OCI-LY7 (cell line): ENCODE data around the gene TMOD3. TPM values are rescaled to one million over a fixed set of nuclear protein-coding genes. Genes with fewer than 3 reads are reported as not detected.

Experiments used
- BruUV-seq: library from RNA; stranded (reverse); fragments of 400-500 nt; replicated peaks from 2 replicates; lab custom pipeline; 2021; lab: Mats Ljungman, UMichigan
- CTCF ChIA-PET: fragments of 300-600 bp; sonication (Branson Sonifier 250); formaldehyde crosslinking; loops from one replicate; lab custom pipeline; 2022; ENCODE audit warnings: antibody characterized with exemption; ENCODE audit not compliant: unreplicated experiment; lab: Charles Lee
- POLR2A ChIA-PET: fragments of 300-600 bp; sonication (Branson Sonifier 250); formaldehyde crosslinking; loops from one replicate; lab custom pipeline; 2022; ENCODE audit warnings: antibody characterized with exemption; lab: Charles Lee
- DNase-seq: peaks from one replicate; pipeline ENCODE4 v3.0.0-alpha.2; 2015; ENCODE audit warnings: low spot score
- H2AFZ ChIP-seq: fragments of 200-600 bp; sonication (generic), shearing (Covaris generic); 2 replicates; pipeline ENCODE4 v1.6.1; 2014; ENCODE audit warnings: mild to moderate bottlenecking, antibody characterized with exemption, low read length, moderate library complexity
- H3K27ac ChIP-seq: fragments of 200-600 bp; sonication (generic); 2 replicates; pipeline ENCODE4 v1.5.1; 2014; ENCODE audit warnings: mixed run types, low read depth, mild to moderate bottlenecking, moderate library complexity, low read length, inconsistent platforms; ENCODE audit not compliant: poor library complexity, severe bottlenecking
- H3K36me3 ChIP-seq: fragments of 200-600 bp; sonication (generic); 2 replicates; pipeline ENCODE4 v1.6.1; 2014; ENCODE audit warnings: mild to moderate bottlenecking, antibody characterized with exemption, low read length, moderate library complexity, mixed read lengths; ENCODE audit not compliant: insufficient read depth
- H3K4me1 ChIP-seq: fragments of 200-600 bp; sonication (generic); 2 replicates; pipeline ENCODE4 v1.5.1; 2014; ENCODE audit warnings: mild to moderate bottlenecking, low read length; ENCODE audit not compliant: insufficient read depth, poor library complexity, severe bottlenecking
- H3K4me2 ChIP-seq: fragments of 200-600 bp; sonication (generic); 2 replicates; pipeline ENCODE4 v1.6.1; 2014; ENCODE audit warnings: mild to moderate bottlenecking, low read length
- H3K4me3 ChIP-seq: fragments of 200-600 bp; sonication (generic); 2 replicates; pipeline ENCODE4 v1.5.1; 2014; ENCODE audit warnings: mild to moderate bottlenecking, low read depth, low read length; ENCODE audit not compliant: poor library complexity, severe bottlenecking
- H3K79me2 ChIP-seq: fragments of 200-600 bp; sonication (generic); 2 replicates; pipeline ENCODE4 v1.6.1; 2016; ENCODE audit warnings: low read depth, mild to moderate bottlenecking, low read length, moderate library complexity, mixed read lengths; ENCODE audit not compliant: insufficient read depth
- H3K9me2 ChIP-seq: fragments of 200-600 bp; sonication (generic); 2 replicates; pipeline ENCODE4 v1.6.1; 2016; ENCODE audit warnings: mild to moderate bottlenecking, low read length, mixed read lengths; ENCODE audit not compliant: insufficient read depth
- H3K9me3 ChIP-seq: fragments of 200-600 bp; sonication (generic); 2 replicates; pipeline ENCODE4 v1.6.1; 2014; ENCODE audit warnings: mild to moderate bottlenecking, mixed run types, low read length, mixed read lengths
- H4K20me1 ChIP-seq: fragments of 200-600 bp; sonication (generic); 2 replicates; pipeline ENCODE4 v1.6.1; 2014; ENCODE audit warnings: mild to moderate bottlenecking, antibody characterized with exemption, low read length, moderate library complexity, mixed read lengths; ENCODE audit not compliant: insufficient read depth
- CTCF ChIP-seq: fragments of 200-600 bp; sonication (generic); conservative IDR thresholded peaks from 2 replicates; pipeline ENCODE4 v1.5.1; 2014; ENCODE audit warnings: mild to moderate bottlenecking, antibody characterized with exemption, low read length, moderate library complexity, mixed read lengths
- EZH2phosphoT487 ChIP-seq: fragments of 200-600 bp; sonication (generic); IDR thresholded peaks from 2 replicates; pipeline ENCODE4 v1.6.1; 2018; ENCODE audit warnings: low read depth, borderline replicate concordance, mild to moderate bottlenecking, mixed run types, antibody characterized with exemption, low read length, moderate library complexity, mixed read lengths
- intact Hi-C: fragments of 100-400 bp; cut with micrococcal nuclease; formaldehyde crosslinking; loops from one replicate; pipeline ENCODE4 v1.10.0; 2022; ENCODE audit not compliant: unreplicated experiment
- total RNA-seq, 2 experiments: library from RNA; depleted of rRNA in 1 of 2; stranded (reverse); fragments of >200 nt in 1 of 2; shearing (Covaris generic) in 1 of 2; gene quantifications; 2 replicates each; pipeline ENCODE4 v1.2.3, GENCODE V29; 2014 to 2022

The TMOD3 gene
- total RNA-seq, 2 experiments from 2014 or later, result 17.4 to 30.5 TPM

- Histone ChIP-seq H3K79me2 (peaks cover 37% of the 10 kb centered on the region), H3K27ac (no peak overlapping the region), H3K4me1 (peaks cover 17% of the 10 kb centered on the region), H3K36me3 (no peaks in the 10 kb centered on the region), H2AFZ (peak overlapping the region; percentile 42; the same call in 1 of the 2 replicates), H3K4me2 (peak overlapping the region; percentile 77; the same call in 1 of the 2 replicates), H3K9me3 (no peaks in the 10 kb centered on the region), H3K4me3 (peak overlapping the region; percentile 74), H3K9me2 (no peaks in the 10 kb centered on the region), H4K20me1 (peaks cover 16% of the 10 kb centered on the region; the same call in 1 of the 2 replicates)
- intact Hi-C loops, result no loop called here
- BruUV-seq, result no TSS peak
- no peak for DNase-seq
- TF ChIP-seq CTCF (no peak), EZH2phosphoT487 (no peak)
- ChIA-PET CTCF (no interaction called here), POLR2A (interaction anchor here (0.6 kb wide), 1 partner anchor 143 kb away, joined by 4 read pairs; the partner anchor contains the start of gene LEO1)
Observed at GRCh38 chr15:51828621-51829375, 655 bp upstream of the TMOD3 start.

GRCh38 chr15:51830276-51830806, 888 bp downstream of the TMOD3 start:
- no peaks in the 10 kb centered on the region for H3K36me3 ChIP-seq
- H3K4me3 ChIP-seq, result peak overlapping the region; percentile 74
- TF ChIP-seq EZH2phosphoT487 (no peak), CTCF (no peak)
- DNase-seq, result peak; percentile 48
- no TSS peak for BruUV-seq
- no peaks in the 10 kb centered on the region for H3K9me3 ChIP-seq
- peaks cover 27% of the 10 kb centered on the region for H3K4me1 ChIP-seq
- peak overlapping the region; percentile 42 for H2AFZ ChIP-seq
- H3K4me2 ChIP-seq, result peak overlapping the region; percentile 77
- peaks cover 51% of the 10 kb centered on the region for H3K79me2 ChIP-seq
- intact Hi-C loops, result loop anchor here (5.0 kb wide), 1 partner anchor 187 kb away; the partner anchor contains the start of gene MAPK6
- peak overlapping the region; percentile 61 for H3K27ac ChIP-seq
- ChIA-PET CTCF (no interaction called here), POLR2A (interaction anchor here (0.8 to 1.4 kb wide), 3 partner anchors 8 to 16 kb away, joined by 3 to 5 read pairs (median 4); no protein-coding TSS in a partner anchor)
- H3K9me2 ChIP-seq, result no peaks in the 10 kb centered on the region
- H4K20me1 ChIP-seq, result peaks cover 26% of the 10 kb centered on the region; the same call in 1 of the 2 replicates
